OCI-LY3 (cell line): ENCODE results near the gene NXT1.

ENCODE experiments used
- H2AFZ ChIP-seq: fragments of 200-600, 300-600 bp; shearing (Covaris generic); 2 replicates; pipeline ENCODE4 v1.6.0; 2014; ENCODE audit warnings: antibody characterized with exemption, low read depth, low read length
- H3K27ac ChIP-seq: fragments of 200-600, 300-600 bp; sonication (generic); 2 replicates; pipeline ENCODE4 v1.5.1; 2014; ENCODE audit warnings: mild to moderate bottlenecking, low read length, moderate library complexity, mixed read lengths
- H3K27me3 ChIP-seq: fragments of 200-600, 300-600 bp; sonication (generic); 2 replicates; pipeline ENCODE4 v1.6.1; 2014; ENCODE audit warnings: low read depth, low read length, mixed read lengths
- H3K36me3 ChIP-seq: fragments of 200-600, 300-600 bp; sonication (generic); replicated peaks from 2 replicates; pipeline ENCODE3; 2014; ENCODE audit warnings: low read depth, low read length, mixed read lengths
- H3K4me1 ChIP-seq: fragments of 300-600, 200-600 bp; sonication (generic); 2 replicates; pipeline ENCODE4 v1.6.1; 2014; ENCODE audit warnings: low read length, mixed read lengths
- H3K4me2 ChIP-seq: fragments of 200-600, 300-600 bp; sonication (generic); 2 replicates; pipeline ENCODE4 v1.6.1; 2014; ENCODE audit warnings: low read length, mixed read lengths
- H3K4me3 ChIP-seq: fragments of 300-600, 200-600 bp; sonication (generic); 2 replicates; pipeline ENCODE4 v1.5.1; 2014; ENCODE audit warnings: antibody characterized with exemption, mild to moderate bottlenecking, low read length, moderate library complexity
- H3K79me2 ChIP-seq: fragments of 300-600, 200-600 bp; shearing (Covaris generic); 2 replicates; pipeline ENCODE4 v1.6.1; 2014; ENCODE audit warnings: mild to moderate bottlenecking, low read length, mixed read lengths
- H3K9ac ChIP-seq: fragments of 300-600, 200-600 bp; shearing (Covaris generic); 2 replicates; pipeline ENCODE4 v1.6.0; 2014; ENCODE audit warnings: mild to moderate bottlenecking, low read length, moderate library complexity
- H3K9me3 ChIP-seq: fragments of 200-600, 300-600 bp; shearing (Covaris generic); 2 replicates; pipeline ENCODE4 v1.6.1; 2014; ENCODE audit warnings: low read length, mixed read lengths; ENCODE audit not compliant: insufficient read depth
- H4K20me1 ChIP-seq: fragments of 200-600, 300-600 bp; sonication (generic); 2 replicates; pipeline ENCODE4 v1.6.1; 2016; ENCODE audit warnings: low read length, mixed read lengths; ENCODE audit not compliant: insufficient read depth
- CTCF ChIP-seq: fragments of 200-600, 300-600 bp; sonication (generic); IDR thresholded peaks from 2 replicates; pipeline ENCODE4 v1.5.1; 2014; ENCODE audit warnings: antibody characterized with exemption, low read length, low read depth
- EZH2phosphoT487 ChIP-seq: fragments of 200-600 bp; shearing (Covaris generic); IDR thresholded peaks from 2 replicates; pipeline ENCODE4 v1.6.1; 2018; ENCODE audit warnings: antibody characterized with exemption, mixed run types, low read depth

NXT1 gene

GRCh38 chr20:23381876-23382275, 31.3 kb downstream of the NXT1 start:
- Histone ChIP-seq H3K4me1 (no peaks in the 10 kb centered on the region), H3K79me2 (no peaks in the 10 kb centered on the region), H2AFZ (no peak overlapping the region), H3K4me2 (no peak overlapping the region), H3K27ac (no peak overlapping the region), H3K9me3 (no peaks in the 10 kb centered on the region), H3K4me3 (no peak overlapping the region), H3K27me3 (no peaks in the 10 kb centered on the region), H3K36me3 (peaks cover 23% of the 10 kb centered on the region), H3K9ac (no peak overlapping the region), H4K20me1 (no peaks in the 10 kb centered on the region)
- TF ChIP-seq EZH2phosphoT487 (no peak), CTCF (no peak)

- Histone ChIP-seq H3K79me2 (no peaks in the 10 kb centered on the region), H3K27ac (no peak overlapping the region), H4K20me1 (no peaks in the 10 kb centered on the region), H2AFZ (no peak overlapping the region), H3K9me3 (no peaks in the 10 kb centered on the region), H3K9ac (no peak overlapping the region), H3K4me3 (no peak overlapping the region), H3K4me2 (no peak overlapping the region), H3K4me1 (no peaks in the 10 kb centered on the region), H3K36me3 (peaks cover 33% of the 10 kb centered on the region), H3K27me3 (no peaks in the 10 kb centered on the region)
- TF ChIP-seq EZH2phosphoT487 (no peak), CTCF (no peak)
These were observed 35.9 kb downstream of the NXT1 start for GRCh38 chr20:23386304-23387117.

GRCh38 chr20:23387118-23387443, 36.5 kb downstream of the NXT1 start:
- Histone ChIP-seq H3K36me3 (peaks cover 33% of the 10 kb centered on the region), H3K4me1 (no peaks in the 10 kb centered on the region), H3K4me3 (no peak overlapping the region), H4K20me1 (no peaks in the 10 kb centered on the region), H3K79me2 (no peaks in the 10 kb centered on the region), H3K4me2 (no peak overlapping the region), H3K9me3 (no peaks in the 10 kb centered on the region), H2AFZ (no peak overlapping the region), H3K9ac (no peak overlapping the region), H3K27me3 (no peaks in the 10 kb centered on the region), H3K27ac (no peak overlapping the region)
- TF ChIP-seq EZH2phosphoT487 (no peak), CTCF (no peak)

- peaks cover 27% of the 10 kb centered on the region for H3K36me3 ChIP-seq
These were observed 39.6 kb downstream of the NXT1 start for GRCh38 chr20:23390091-23390774.

More at GRCh38 chr20:23390091-23390774, 39.6 kb downstream of the NXT1 start:
- Histone ChIP-seq H4K20me1 (no peaks in the 10 kb centered on the region), H2AFZ (no peak overlapping the region), H3K4me2 (no peak overlapping the region), H3K9ac (no peak overlapping the region), H3K9me3 (no peaks in the 10 kb centered on the region), H3K27me3 (no peaks in the 10 kb centered on the region), H3K4me3 (no peak overlapping the region), H3K79me2 (no peaks in the 10 kb centered on the region), H3K27ac (no peak overlapping the region), H3K4me1 (no peaks in the 10 kb centered on the region)
- TF ChIP-seq CTCF: no peak
- TF ChIP-seq EZH2phosphoT487: no peak
